GM19351 (cell line): Measurements from ENCODE around the gene SDF4.

Source experiments
- ATAC-seq: cut with Tn5 transposase; IDR thresholded peaks from one replicate; pipeline ENCODE4 v1.9.1; 2021; ENCODE audit warnings: mild to moderate bottlenecking, moderate library complexity; ENCODE audit not compliant: unreplicated experiment

The SDF4 gene

DNA sequence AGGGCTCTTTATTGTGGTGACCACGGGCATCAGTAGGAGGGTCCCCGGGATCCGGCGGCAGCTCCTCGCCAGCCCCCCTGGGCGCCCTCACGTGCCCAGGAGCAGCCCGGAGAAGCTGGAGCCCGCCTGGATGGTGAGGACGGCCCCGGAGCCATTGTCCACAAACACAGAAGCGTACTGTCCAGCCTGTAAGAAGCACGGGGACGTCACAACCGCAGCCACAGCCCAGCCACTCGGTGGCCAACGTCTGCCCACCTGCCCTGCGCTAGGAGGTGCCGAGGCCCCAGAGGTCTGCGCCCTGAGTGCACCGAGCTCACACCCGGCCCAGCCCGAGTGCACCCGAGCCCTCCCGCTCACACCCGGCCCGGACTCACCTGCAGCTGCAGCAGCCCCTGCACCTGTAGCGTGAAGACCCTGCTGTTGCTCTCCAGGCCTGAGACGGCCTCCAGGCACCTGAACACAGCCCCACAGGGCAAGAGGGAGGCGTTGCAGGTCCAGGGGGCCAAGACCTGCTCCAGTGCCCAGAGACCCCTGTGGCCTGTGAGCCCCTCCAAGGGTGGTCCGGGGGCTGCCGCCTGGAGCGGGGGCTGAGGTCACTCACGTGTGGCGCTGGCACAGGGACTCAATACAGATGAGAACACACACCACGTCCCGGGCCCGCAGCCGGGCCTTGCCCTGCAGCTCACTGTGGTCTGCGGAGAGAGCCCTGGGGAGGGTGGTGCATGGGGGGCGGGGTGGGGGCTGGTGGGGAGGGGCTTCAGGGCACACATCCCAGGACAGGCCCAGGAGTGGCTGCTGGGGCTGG lies 10.9 kb upstream of the SDF4 start:
- no peak for ATAC-seq

DNA sequence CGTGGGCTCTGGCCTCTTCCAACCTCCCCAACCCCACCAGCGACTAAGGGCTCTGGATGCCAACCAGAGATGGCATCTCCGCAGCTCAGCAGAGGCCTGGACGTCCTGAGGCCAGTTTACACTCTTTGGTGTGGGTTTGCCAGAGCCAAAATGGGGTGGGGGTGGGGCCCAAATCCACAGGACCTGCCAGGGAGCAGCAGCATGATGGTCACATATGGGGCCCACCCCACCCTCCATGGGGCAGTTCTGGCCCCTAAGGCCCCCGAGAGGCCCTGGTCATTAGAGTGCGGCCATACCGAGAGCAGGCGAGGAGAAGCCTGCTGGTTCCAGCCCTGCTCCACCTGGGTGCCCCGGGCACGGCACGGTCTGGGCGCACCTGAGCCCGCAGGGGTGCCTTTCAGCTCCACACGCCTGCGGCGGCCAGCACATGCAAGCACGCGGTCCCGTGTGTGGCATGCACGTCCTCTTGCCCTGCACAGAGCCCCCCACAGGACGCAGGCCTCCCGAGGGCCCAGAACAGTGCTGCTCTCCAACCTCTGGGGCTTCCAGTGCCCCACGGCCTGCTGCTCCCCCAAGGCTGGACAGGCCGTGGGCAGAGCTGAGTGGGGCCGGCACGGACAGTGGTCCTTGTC lies 9.9 kb upstream of the SDF4 start:
- ATAC-seq: no peak

DNA sequence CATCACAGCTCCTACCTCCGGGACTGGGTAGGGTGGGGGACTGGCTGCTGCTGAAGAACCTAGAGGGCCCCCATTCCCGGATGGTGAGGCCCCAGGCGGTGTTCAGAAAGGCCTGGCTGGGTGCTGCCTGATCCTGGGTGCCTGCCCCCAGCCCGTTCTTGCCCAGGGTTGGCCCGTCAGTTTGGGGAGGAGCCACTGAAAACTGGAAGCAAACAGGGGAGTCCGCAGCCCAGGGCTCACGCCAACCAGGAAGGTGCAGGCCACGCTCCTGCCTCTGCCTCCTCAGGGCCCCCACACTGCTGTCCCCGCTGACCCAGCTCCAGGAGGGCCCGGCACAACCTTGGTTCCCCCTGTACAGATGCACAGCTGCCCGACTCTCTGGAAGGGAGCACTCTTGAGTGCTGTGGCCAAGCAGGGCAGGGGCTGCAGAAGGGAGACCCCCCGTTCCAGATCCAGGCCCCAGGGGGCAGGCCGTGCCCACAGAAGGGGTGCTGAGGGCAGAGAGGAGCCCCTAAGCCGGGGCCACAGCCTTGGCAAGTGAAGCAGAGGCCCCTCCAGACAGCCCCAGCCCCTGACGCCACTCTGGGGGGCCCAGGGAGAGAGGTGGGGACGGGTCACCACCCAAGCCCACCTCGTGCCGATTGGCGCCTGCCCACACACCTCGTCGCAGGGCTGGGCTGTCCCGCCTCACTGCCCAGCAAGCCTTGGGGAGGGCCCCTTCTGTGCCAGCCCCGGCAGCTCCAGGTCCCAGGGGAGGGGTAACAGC lies 9.2 kb upstream of the SDF4 start:
- ATAC-seq: no peak

DNA sequence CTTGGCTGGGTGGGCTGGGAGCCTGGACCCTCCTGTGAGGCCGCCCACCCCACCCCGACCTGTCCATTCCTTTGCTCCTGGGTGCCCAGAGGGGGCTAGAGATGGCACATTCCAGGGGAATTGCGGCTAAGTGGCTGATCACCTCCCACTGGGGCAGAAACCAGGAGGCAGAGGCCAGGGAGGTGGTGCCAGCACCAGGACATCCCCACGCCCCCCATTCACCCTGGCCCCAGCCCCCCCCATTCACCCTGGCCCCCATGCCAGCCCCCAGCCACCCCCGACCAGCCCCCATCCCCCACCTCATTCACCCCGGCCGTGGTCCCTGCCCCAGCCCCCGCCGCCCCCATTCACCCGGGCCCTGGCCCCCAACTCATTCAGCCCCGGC lies 8.5 kb upstream of the SDF4 start:
- ATAC-seq: no peak

DNA sequence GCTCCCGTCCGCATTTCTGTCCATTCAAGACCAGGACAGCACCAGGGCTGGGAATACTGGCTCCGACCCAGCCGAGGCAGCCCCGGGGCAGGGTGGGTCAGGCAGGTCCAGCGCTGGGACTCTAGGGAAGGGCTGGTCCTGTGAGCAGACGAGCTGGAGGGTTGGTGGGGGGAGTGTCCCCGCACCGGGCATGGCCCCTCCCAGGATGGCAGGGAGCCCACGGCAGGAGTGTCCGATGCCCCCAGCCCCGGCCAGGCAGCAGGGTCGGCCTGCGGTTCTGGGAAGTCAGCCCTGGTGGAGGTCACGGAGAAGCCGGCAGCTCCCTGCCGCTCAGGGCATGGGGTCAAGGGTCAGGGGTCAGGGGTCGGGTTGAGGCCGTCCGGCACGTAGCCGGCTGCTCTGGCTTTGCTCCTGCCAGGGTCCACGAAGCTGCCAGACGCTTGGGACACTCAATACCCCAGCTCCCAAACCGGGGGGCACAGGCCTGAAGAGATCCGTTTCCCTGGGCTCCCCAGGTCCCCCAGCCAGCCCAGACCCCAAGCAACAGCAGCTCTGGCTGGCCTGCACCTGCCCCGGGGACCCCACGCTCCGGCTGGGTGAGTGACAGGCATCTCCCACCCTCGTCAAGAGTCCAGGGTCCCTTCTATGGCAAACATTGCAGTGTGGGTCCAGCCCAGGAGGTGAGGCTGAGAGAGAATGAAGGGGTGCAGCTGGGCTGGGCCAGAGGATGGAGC lies 8.0 kb upstream of the SDF4 start:
- ATAC-seq: no peak

DNA sequence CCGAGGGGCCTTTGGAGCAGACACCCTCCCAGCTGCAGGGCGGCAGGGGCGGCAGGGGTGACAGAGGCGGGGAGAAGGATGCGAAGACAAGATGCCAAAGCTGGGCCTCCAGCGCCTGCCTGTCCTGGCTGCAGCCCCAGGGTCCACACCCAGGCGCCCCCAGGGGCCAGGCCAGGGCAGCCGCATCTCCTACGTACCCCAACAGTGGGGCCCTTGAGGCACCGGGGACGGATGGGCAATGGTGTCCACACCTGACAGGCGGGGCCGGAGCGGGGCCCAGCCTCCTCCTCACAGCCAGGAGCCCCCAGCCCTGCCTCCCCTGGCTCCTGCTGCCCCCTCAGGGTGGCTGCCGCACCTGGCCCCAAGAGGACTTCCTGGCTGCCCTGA lies 7.4 kb upstream of the SDF4 start:
- ATAC-seq: no peak

DNA sequence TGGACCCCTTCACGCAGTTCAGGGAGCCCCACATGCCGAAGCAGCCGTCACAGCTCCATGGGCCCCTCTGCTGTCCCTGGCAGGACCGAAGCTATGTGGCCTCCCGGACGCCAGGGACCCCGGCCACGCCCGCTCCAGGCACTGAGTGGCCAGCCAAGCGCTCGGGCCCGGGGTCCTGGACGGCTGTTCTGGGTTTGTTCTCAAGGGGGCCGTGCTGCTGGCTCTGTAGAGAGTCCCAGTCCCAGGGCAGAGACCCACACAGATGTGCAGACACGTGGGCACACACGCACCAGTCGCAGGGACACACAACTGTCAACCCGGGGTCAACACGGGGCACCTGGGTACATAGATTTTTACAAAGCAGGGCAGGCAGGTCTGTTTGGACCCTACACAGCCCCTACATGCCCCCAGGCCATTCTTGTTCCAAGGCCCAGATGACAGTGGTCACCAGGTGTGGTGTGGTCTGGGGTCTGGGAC lies 6.9 kb upstream of the SDF4 start:
- ATAC-seq: no peak

DNA sequence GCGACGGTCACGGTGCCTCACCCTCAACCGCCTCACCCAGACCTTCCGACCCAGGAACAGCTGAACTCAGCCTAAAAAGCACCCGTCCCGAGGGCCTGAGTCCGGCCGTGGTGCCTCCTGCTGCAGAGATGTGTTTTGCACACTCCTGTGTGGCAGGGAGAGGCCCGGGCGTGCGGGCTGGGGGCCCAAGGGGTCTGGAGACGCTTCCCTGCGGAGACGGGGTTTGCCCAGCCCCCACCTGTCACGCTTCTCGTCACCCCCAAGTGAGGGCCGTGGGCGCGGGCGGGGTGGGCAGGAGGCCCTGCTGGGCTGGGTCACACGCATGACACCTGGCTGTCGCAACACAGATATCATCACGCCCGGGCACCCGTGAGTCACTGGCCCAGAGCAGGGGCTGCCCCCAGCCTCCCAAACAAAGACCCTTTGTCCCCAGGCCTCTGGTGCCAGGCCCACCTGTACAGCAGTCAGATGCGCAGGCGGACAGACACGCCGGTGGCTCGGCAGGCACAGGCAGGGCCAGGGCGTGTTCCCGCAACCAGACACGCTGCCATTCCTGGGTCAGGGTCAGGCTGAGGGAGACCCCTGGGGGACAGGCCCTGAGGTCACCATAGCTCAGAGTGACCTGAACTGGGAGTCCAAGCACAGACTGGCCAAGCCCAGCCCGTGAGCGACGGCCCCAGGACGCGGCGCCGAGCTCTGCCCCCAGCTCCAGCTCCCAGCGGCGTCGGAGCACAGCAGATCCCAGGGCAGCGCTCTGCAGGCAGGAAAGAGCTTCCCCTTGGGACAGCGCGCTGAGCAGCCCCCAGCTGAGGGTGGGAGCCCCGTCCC lies 6.3 kb upstream of the SDF4 start:
- ATAC-seq: no peak

DNA sequence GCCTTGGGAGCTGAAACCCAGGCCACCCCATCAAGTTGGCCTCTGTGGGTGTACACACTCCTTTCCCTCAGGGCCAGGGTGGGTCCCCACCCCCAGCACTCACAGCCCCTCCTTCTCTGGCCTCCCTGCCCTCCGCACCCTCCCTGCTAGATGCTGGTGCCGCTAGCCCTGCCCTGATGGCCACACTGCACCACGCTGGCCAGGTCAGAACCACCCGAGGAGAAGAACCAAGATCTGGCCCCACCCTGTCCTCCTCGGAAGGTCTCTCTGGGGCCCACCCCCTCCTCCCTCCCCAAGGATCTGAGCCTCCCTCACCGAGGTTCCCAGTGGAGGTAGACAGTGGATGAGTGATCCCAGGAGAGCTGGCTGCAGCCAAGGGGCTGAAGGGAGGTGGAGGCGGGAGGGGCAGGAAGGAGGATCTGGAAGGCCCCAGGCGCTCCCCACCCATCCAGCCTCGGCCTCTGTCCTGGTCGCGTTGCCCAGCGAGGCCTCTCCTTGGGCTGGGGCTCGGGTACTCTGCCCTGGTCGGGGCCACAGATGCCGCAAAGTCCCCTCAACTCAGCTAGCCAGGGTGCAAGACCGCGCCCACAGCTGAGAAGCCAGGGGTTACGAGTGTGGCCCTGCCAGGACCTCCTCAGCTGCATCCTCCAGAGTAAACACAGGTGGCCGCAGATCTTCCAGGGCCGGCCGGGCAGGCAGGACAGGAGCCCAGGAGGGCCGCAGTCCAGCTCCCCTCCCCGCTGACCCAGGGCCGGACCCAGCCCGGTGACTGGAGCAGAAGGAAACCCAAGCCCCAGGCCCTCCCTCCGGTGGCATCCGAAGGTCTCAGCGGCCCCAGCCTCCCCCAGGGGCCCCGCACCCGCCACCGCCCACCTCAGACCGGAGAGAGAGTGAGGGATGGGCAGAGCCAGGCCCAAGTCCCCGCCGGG lies 5.4 kb upstream of the SDF4 start:
- no peak for ATAC-seq

DNA sequence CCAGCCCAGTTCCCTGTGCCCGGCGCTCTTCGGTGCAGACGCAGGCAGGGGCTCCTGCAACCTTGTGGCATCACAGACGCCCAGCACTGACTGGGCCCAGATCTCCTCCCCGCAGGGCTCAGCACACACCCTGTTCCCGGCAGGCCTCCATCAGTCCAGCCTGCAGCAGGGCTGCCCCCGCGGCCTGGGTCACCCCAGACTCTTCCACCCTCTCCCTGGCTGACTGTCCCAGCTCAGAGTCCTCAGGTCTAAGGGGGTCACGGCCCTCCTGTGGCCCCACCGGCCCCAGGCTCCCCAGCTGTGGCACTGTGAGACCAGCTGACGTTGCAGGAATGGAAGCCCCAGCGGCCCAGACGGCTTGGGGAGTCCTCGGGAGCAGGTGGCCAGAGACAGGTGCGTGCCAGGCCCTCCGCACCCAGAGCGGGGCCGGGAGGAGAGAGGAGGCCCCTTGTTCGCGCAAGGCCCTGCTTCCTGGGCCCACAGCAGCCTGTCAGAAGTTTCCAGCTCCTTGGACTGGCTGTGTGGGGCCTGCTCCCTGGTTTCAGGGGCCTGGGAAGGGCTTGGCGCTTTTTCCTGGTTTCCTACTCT lies 4.5 kb upstream of the SDF4 start:
- ATAC-seq: no peak

DNA sequence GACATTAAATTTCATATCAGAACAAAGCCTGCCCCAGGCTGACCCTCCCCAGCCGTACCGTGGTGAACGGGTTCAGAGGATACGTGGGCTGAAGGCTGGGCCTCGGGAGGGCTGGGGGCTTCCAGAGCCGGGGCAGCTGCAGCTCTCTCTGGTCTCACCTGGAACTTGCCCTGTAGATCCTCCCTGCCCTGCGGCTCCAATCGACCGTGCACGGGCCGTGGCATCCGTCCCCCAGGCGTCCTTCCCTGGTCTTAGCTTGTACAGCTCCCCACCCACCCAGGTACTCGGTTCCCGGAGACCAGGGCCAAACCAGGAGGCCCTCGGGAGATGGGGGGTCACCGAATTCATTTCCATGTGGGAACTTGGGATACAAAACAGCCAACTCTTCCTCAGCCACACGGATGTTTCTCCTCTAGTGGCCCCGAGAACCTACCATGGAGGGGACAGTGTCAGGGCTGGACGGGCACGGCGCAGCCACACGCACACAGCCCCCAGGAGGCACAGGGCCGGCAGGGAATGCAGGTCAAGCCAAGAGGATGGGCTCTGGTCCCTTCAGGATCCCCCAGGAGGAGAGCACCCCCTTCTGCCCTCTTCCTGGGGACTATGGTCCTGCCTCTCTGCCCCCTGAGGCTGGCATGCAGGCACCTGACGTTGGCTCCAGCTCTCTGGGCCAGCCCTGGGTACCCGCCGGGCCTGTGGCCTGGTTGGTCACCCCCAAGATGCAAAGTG lies 3.4 kb upstream of the SDF4 start:
- ATAC-seq: no peak

DNA sequence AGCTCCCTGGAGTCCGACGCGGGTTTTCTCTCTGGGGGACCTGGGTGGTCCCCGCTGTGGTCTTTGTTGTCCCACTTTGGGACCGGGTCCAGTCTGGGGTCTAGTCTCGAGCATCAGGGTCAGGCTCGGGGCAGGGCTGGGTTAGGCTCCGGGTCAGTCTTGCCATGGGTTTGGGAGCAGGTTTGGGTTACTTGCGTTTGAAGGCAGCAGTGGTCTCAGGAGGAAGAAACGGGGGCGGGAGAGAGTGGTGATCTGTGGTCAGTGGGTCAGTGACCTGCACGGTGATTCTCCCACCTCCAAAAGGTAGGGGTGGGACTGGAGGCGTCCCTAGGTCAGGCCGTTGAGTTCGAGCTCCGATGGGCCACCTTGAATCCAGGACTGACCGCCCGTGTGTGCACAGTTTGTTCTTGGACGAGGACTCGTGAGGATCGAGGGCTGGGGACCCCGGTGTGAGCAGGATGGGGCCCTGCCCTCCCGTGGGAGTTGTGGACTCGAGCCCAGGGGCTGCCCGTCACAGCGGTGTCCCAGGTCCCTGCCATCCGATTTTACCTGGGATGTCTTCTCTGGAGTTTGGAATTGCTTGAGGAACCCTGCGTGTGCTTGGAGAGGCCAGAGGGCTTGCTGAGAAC lies 2.5 kb upstream of the SDF4 start:
- no peak for ATAC-seq

DNA sequence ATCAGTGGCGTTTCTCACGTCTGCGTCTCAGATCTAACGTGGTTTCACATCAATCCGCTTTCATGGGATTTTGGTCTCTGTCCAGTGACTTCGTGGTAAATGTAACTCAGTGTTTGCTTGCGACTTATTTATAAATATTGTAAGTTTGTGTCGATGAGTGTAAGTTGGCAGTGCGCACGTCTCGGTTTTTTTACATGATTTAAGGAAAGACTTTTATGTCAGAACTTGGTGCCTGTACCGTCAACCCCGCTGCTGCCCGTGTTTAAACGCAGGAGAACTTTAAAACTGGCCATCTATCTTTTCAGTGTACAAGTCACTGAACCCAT lies 1.7 kb upstream of the SDF4 start:
- ATAC-seq: no peak

DNA sequence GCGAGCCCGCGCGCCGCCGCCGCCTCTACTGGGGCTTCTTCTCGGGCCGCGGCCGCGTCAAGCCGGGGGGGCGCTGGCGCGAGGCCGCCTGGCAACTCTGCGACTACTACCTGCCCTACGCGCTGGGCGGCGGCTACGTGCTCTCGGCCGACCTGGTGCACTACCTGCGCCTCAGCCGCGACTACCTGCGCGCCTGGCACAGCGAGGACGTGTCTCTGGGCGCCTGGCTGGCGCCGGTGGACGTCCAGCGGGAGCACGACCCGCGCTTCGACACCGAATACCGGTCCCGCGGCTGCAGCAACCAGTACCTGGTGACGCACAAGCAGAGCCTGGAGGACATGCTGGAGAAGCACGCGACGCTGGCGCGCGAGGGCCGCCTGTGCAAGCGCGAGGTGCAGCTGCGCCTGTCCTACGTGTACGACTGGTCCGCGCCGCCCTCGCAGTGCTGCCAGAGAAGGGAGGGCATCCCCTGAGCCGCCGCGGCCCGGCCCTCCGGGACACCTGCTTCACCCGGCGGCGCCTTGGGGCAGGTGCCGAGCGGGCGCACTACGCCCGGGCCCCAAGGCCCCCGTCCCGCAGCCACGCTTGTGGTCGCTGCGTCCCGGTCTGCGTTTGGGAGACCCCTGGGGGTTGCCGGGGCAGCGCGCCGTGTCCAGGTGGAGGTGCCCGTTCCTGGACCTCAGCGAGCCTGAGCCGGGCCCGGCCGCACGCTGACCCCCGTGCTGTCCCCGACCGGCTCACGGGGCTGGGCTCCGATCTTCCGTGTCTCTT lies 1.2 kb upstream of the SDF4 start:
- no peak for ATAC-seq

DNA sequence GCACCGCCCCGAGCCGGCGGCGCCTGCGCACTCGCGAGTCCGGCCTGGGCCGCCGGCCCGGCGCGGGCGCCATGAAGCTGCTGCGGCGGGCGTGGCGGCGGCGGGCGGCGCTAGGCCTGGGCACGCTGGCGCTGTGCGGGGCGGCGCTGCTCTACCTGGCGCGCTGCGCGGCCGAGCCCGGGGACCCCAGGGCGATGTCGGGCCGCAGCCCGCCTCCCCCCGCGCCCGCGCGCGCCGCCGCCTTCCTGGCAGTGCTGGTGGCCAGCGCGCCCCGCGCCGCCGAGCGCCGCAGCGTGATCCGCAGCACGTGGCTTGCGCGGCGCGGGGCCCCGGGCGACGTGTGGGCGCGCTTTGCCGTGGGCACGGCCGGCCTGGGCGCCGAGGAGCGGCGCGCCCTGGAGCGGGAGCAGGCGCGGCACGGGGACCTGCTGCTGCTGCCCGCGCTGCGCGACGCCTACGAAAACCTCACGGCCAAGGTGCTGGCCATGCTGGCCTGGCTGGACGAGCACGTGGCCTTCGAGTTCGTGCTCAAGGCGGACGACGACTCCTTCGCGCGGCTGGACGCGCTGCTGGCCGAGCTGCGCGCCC lies 501 bp upstream of the SDF4 start, which contains the start of gene B3GALT6:
TSS of gene B3GALT6 (plus strand) at position 30 of the 588 bp plus-strand sequence. CDS start at position 72, 42 bp downstream.
- no peak for ATAC-seq

DNA sequence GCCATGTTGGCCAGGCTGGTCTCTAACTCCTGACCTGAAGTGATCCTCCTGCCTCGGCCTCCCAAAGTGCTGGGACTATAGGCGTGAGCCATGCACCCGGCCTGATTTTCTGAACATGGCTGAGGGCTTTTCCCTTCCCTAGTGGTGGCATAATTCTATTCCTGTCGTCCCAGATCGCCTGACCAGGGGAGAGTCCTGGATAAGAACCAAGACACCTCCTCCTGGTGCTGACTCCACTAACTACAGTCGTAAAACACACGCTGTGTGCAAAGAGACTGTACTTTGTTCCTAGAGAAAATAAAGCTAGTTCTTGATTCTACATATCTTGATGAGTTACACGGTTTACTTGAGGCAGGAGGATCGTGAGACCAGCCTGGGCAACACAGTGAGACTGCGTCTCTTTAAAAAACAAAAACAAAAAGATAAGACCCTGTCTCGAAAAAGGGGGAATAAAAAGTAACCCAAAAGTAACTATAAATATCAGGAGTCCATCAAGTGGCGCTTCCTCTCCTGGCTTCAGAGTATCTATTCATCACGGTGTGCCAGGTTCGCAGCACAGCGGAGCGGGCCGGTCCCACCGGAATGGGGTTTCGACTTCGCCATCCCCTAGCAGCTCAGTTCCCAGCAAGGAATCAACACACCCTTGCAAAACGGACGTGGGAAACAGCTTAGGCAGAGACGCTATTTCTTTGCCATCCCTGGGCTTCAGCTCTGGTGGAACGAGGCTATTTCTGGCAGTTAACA lies 973 bp downstream of the SDF4 start:
- no peak for ATAC-seq
